GM23338 (cell line): ENCODE data around the gene E2F6. TPM values are rescaled to one million over a fixed set of nuclear protein-coding genes. Genes with fewer than 3 reads are reported as not detected.

Experiments
- ATAC-seq: fragments of 200-7000 bp; cut with Tn5 transposase; 3 replicates; pipeline ENCODE4 v1.9.1; 2020
- DNase-seq: peaks from one replicate; pipeline ENCODE4 v3.0.0-alpha.2; 2015; ENCODE audit warnings: low spot score
- H2AFZ ChIP-seq: fragments of 200-600 bp; sonication (generic); 2 replicates; pipeline ENCODE4 v1.8.0; 2016; ENCODE audit warnings: antibody characterized with exemption, mild to moderate bottlenecking, moderate library complexity
- H3F3A ChIP-seq: fragments of 200-600 bp; sonication (generic); replicated peaks from 2 replicates; pipeline ENCODE4 v1.8.0; 2017; ENCODE audit warnings: antibody characterized with exemption, mixed run types, low read depth
- H3K27ac ChIP-seq: fragments of 200-600 bp; sonication (generic); 2 replicates; pipeline ENCODE4 v1.6.1; 2016; ENCODE audit warnings: low read depth
- H3K27me3 ChIP-seq: fragments of 200-600 bp; sonication (generic); 2 replicates; pipeline ENCODE4 v1.8.0; 2016; ENCODE audit warnings: mild to moderate bottlenecking, mixed run types, moderate library complexity; ENCODE audit not compliant: insufficient read depth
- H3K36me3 ChIP-seq: fragments of 200-600 bp; sonication (generic); 2 replicates; pipeline ENCODE4 v1.8.0; 2016; ENCODE audit warnings: mild to moderate bottlenecking; ENCODE audit not compliant: insufficient read depth
- H3K4me1 ChIP-seq: fragments of 200-600 bp; sonication (generic); 2 replicates; pipeline ENCODE4 v1.8.0; 2016; ENCODE audit warnings: mild to moderate bottlenecking, moderate library complexity; ENCODE audit not compliant: insufficient read depth
- H3K4me2 ChIP-seq: fragments of 200-600 bp; sonication (generic); 2 replicates; pipeline ENCODE4 v1.7.1; 2017; ENCODE audit warnings: mixed run types
- H3K4me3 ChIP-seq: fragments of 200-600 bp; sonication (generic); 2 replicates; pipeline ENCODE4 v1.6.1; 2016; ENCODE audit warnings: mixed run types
- H3K79me2 ChIP-seq: fragments of 200-600 bp; sonication (generic); replicated peaks from 2 replicates; pipeline ENCODE4 v1.8.0; 2017; ENCODE audit warnings: mild to moderate bottlenecking; ENCODE audit not compliant: insufficient read depth
- H3K9me2 ChIP-seq: fragments of 200-600 bp; sonication (generic); 2 replicates; pipeline ENCODE4 v1.8.0; 2017; ENCODE audit not compliant: insufficient read depth
- H4K20me1 ChIP-seq: fragments of 200-600 bp; sonication (generic); replicated peaks from 2 replicates; pipeline ENCODE4 v1.8.0; 2017; ENCODE audit warnings: mild to moderate bottlenecking; ENCODE audit not compliant: insufficient read depth
- H3K27ac Mint-ChIP-seq: 2 replicates; pipeline ENCODE4 v1.8.0; 2020; ENCODE audit warnings: inconsistent platforms, mild to moderate bottlenecking, moderate library complexity, mixed read lengths
- H3K27me3 Mint-ChIP-seq: 3 replicates; pipeline ENCODE4 v1.8.0; 2022; ENCODE audit warnings: low read depth, mild to moderate bottlenecking, moderate library complexity, mixed read lengths, inconsistent platforms; ENCODE audit not compliant: insufficient read depth, poor library complexity
- H3K36me3 Mint-ChIP-seq: 3 replicates; pipeline ENCODE4 v1.8.0; 2021; ENCODE audit warnings: low read depth, mild to moderate bottlenecking, inconsistent platforms, moderate library complexity, mixed read lengths
- H3K4me1 Mint-ChIP-seq: 3 replicates; pipeline ENCODE4 v1.8.0; 2020; ENCODE audit warnings: mild to moderate bottlenecking, inconsistent platforms, mixed read lengths
- H3K4me3 Mint-ChIP-seq: 3 replicates; pipeline ENCODE4 v1.8.0; 2021; ENCODE audit warnings: moderate library complexity, mild to moderate bottlenecking, inconsistent platforms, mixed read lengths
- H3K9me3 Mint-ChIP-seq: 3 replicates; pipeline ENCODE4 v1.8.0; 2020; ENCODE audit warnings: moderate library complexity, mild to moderate bottlenecking, inconsistent platforms, mixed read lengths
- CREB1 ChIP-seq: fragments of 250-450 bp; sonication (Bioruptor Pico); IDR thresholded peaks from 2 replicates; pipeline ENCODE4 v1.5.0; 2020; ENCODE audit warnings: low read depth, mild to moderate bottlenecking, moderate library complexity
- EZH2 ChIP-seq: fragments of 200-600 bp; sonication (generic); IDR thresholded peaks from one replicate; pipeline ENCODE4 v1.8.0; 2017; ENCODE audit warnings: antibody characterized with exemption, mild to moderate bottlenecking, low read depth; ENCODE audit not compliant: unreplicated experiment
- EZH2phosphoT487 ChIP-seq: fragments of 200-600 bp; sonication (generic); IDR thresholded peaks from one replicate; pipeline ENCODE4 v1.8.1; 2018; ENCODE audit warnings: antibody characterized with exemption; ENCODE audit not compliant: unreplicated experiment
- NANOG ChIP-seq: IDR thresholded peaks from 2 replicates; pipeline ENCODE4 v1.6.1; 2016; ENCODE audit warnings: antibody characterized with exemption, borderline replicate concordance
- POLR2AphosphoS5 ChIP-seq: IDR thresholded peaks from 2 replicates; pipeline ENCODE4 v1.6.1; 2016; ENCODE audit warnings: antibody characterized with exemption, low read depth
- STAT1 ChIP-seq: IDR thresholded peaks from one replicate; pipeline ENCODE4 v1.6.1; 2016; ENCODE audit warnings: antibody characterized with exemption; ENCODE audit not compliant: unreplicated experiment
- ZNF114 ChIP-seq: fragments of 250-450 bp; sonication (Bioruptor Pico); IDR thresholded peaks from 2 replicates; pipeline ENCODE4 v1.5.0; 2020; ENCODE audit warnings: mild to moderate bottlenecking, moderate library complexity
- ZNF331 ChIP-seq: fragments of 250-450 bp; sonication (Bioruptor Pico); IDR thresholded peaks from 2 replicates; pipeline ENCODE4 v1.5.0; 2020; ENCODE audit warnings: low read depth, mild to moderate bottlenecking, moderate library complexity
- polyA plus RNA-seq: library from polyadenylated mRNA; unstranded; fragments of >200 nt; fragmentation: Nextera tagmentation; extraction: Ambion mirVana; gene quantifications from 2 replicates; pipeline ENCODE4 v1.2.1, GENCODE V29; 2016
- total RNA-seq: library from RNA; depleted of rRNA; stranded (reverse); fragments of >200 nt; shearing (Covaris generic); gene quantifications from 2 replicates; pipeline ENCODE4 v1.2.3, GENCODE V29; 2014
- TF ChIP-seq, protein P1 (sequence below), 2 experiments: fragments of 200-600 bp in 1 of 2; sonication (generic) in 1 of 2; conservative IDR thresholded peaks; 2 replicates each; pipeline versions ENCODE4 v1.5.1 to v1.6.1; 2016 to 2017; ENCODE audit warnings: antibody characterized with exemption in 2 of 2, low read depth in 2 of 2, mild to moderate bottlenecking in 2 of 2, moderate library complexity in 1 of 2
- TF ChIP-seq, protein P2 (sequence below): fragments of 250-450 bp; sonication (Bioruptor Pico); IDR thresholded peaks from 2 replicates; pipeline ENCODE4 v1.5.0; 2020; ENCODE audit warnings: mild to moderate bottlenecking, moderate library complexity
- TF ChIP-seq, protein P3 (sequence below): IDR thresholded peaks from 2 replicates; pipeline ENCODE4 v1.6.1; 2016; ENCODE audit warnings: antibody characterized with exemption
- TF ChIP-seq, protein P4 (sequence below): IDR thresholded peaks from one replicate; pipeline ENCODE4 v1.6.1; 2018; ENCODE audit warnings: antibody characterized with exemption; ENCODE audit not compliant: unreplicated experiment

Gene E2F6
- total and polyA plus RNA-seq, 2 experiments from 2014 or later = 16.9 to 20.7 TPM

DNA sequence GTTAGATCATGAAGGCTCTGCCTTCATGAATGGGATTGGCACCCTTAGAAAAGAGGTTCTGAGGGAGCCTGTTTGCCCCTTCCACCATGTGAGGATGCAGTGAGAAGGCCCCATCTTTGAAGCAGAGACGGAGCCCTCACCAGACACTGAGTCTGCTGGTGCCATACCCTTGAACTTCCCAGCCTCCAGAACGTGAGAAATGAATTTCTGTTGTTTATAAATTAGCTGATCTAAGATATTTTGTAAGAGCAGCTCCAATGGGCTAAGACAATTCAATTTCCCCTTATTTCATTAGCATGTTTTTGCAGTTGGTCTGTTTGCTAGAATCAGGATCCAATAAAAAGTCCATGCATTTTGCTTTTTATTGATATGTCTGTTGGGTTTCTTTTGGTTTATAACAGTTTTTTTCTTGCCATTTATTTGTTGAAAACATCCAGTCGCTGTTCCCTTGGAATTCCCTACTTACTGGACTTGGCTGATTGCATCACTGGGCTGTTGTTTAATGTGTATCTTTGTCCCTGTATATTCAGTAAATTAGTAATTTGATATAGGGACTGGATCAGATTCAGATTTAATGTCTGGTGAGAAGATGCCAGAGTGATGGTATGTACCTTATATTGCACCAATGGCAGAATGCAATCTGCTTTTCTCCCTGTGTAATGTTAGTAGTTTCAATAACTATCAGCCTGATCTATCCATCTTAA, 43.8 kb upstream of the E2F6 start:
- Histone ChIP-seq H4K20me1 (peaks cover 3% of the 10 kb centered on the region; the same call in 1 of the 2 replicates), H3K27me3 (no peaks in the 10 kb centered on the region), H3K4me1 (peaks cover 27% of the 10 kb centered on the region), H3K9me2 (peaks cover 7% of the 10 kb centered on the region; the same call in 1 of the 2 replicates), H2AFZ (no peak overlapping the region), H3K4me3 (no peak overlapping the region), H3K79me2 (peaks cover 72% of the 10 kb centered on the region), H3K27ac (no peak overlapping the region), H3F3A (no peaks in the 10 kb centered on the region), H3K36me3 (no peaks in the 10 kb centered on the region), H3K4me2 (no peak overlapping the region)
- TF ChIP-seq ZNF114 (CRISPR knock-in tag) (no peak), POLR2AphosphoS5 (no peak), CREB1 (CRISPR knock-in tag) (no peak), NANOG (no peak), EZH2phosphoT487 (no peak), STAT1 (no peak), EZH2 (no peak), ZNF331 (no peak)
- TF ChIP-seq, protein P1, sequence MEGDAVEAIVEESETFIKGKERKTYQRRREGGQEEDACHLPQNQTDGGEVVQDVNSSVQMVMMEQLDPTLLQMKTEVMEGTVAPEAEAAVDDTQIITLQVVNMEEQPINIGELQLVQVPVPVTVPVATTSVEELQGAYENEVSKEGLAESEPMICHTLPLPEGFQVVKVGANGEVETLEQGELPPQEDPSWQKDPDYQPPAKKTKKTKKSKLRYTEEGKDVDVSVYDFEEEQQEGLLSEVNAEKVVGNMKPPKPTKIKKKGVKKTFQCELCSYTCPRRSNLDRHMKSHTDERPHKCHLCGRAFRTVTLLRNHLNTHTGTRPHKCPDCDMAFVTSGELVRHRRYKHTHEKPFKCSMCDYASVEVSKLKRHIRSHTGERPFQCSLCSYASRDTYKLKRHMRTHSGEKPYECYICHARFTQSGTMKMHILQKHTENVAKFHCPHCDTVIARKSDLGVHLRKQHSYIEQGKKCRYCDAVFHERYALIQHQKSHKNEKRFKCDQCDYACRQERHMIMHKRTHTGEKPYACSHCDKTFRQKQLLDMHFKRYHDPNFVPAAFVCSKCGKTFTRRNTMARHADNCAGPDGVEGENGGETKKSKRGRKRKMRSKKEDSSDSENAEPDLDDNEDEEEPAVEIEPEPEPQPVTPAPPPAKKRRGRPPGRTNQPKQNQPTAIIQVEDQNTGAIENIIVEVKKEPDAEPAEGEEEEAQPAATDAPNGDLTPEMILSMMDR (conservative IDR thresholded peaks at IDR 0.05; ENCODE audit: low read depth in 2 of 2) = no peak
- TF ChIP-seq, protein P2, sequence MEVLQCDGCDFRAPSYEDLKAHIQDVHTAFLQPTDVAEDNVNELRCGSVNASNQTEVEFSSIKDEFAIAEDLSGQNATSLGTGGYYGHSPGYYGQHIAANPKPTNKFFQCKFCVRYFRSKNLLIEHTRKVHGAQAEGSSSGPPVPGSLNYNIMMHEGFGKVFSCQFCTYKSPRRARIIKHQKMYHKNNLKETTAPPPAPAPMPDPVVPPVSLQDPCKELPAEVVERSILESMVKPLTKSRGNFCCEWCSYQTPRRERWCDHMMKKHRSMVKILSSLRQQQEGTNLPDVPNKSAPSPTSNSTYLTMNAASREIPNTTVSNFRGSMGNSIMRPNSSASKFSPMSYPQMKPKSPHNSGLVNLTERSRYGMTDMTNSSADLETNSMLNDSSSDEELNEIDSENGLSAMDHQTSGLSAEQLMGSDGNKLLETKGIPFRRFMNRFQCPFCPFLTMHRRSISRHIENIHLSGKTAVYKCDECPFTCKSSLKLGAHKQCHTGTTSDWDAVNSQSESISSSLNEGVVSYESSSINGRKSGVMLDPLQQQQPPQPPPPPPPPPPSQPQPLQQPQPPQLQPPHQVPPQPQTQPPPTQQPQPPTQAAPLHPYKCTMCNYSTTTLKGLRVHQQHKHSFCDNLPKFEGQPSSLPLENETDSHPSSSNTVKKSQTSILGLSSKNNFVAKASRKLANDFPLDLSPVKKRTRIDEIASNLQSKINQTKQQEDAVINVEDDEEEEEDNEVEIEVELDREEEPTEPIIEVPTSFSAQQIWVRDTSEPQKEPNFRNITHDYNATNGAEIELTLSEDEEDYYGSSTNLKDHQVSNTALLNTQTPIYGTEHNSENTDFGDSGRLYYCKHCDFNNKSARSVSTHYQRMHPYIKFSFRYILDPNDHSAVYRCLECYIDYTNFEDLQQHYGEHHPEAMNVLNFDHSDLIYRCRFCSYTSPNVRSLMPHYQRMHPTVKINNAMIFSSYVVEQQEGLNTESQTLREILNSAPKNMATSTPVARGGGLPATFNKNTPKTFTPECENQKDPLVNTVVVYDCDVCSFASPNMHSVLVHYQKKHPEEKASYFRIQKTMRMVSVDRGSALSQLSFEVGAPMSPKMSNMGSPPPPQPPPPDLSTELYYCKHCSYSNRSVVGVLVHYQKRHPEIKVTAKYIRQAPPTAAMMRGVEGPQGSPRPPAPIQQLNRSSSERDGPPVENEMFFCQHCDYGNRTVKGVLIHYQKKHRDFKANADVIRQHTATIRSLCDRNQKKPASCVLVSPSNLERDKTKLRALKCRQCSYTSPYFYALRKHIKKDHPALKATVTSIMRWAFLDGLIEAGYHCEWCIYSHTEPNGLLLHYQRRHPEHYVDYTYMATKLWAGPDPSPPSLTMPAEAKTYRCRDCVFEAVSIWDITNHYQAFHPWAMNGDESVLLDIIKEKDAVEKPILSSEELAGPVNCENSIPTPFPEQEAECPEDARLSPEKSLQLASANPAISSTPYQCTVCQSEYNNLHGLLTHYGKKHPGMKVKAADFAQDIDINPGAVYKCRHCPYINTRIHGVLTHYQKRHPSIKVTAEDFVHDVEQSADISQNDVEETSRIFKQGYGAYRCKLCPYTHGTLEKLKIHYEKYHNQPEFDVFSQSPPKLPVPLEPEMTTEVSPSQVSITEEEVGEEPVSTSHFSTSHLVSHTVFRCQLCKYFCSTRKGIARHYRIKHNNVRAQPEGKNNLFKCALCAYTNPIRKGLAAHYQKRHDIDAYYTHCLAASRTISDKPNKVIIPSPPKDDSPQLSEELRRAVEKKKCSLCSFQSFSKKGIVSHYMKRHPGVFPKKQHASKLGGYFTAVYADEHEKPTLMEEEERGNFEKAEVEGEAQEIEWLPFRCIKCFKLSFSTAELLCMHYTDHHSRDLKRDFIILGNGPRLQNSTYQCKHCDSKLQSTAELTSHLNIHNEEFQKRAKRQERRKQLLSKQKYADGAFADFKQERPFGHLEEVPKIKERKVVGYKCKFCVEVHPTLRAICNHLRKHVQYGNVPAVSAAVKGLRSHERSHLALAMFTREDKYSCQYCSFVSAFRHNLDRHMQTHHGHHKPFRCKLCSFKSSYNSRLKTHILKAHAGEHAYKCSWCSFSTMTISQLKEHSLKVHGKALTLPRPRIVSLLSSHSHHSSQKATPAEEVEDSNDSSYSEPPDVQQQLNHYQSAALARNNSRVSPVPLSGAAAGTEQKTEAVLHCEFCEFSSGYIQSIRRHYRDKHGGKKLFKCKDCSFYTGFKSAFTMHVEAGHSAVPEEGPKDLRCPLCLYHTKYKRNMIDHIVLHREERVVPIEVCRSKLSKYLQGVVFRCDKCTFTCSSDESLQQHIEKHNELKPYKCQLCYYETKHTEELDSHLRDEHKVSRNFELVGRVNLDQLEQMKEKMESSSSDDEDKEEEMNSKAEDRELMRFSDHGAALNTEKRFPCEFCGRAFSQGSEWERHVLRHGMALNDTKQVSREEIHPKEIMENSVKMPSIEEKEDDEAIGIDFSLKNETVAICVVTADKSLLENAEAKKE (CRISPR knock-in tag) = no peak
- TF ChIP-seq, protein P3, sequence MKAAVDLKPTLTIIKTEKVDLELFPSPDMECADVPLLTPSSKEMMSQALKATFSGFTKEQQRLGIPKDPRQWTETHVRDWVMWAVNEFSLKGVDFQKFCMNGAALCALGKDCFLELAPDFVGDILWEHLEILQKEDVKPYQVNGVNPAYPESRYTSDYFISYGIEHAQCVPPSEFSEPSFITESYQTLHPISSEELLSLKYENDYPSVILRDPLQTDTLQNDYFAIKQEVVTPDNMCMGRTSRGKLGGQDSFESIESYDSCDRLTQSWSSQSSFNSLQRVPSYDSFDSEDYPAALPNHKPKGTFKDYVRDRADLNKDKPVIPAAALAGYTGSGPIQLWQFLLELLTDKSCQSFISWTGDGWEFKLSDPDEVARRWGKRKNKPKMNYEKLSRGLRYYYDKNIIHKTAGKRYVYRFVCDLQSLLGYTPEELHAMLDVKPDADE = no peak
- TF ChIP-seq, protein P4, sequence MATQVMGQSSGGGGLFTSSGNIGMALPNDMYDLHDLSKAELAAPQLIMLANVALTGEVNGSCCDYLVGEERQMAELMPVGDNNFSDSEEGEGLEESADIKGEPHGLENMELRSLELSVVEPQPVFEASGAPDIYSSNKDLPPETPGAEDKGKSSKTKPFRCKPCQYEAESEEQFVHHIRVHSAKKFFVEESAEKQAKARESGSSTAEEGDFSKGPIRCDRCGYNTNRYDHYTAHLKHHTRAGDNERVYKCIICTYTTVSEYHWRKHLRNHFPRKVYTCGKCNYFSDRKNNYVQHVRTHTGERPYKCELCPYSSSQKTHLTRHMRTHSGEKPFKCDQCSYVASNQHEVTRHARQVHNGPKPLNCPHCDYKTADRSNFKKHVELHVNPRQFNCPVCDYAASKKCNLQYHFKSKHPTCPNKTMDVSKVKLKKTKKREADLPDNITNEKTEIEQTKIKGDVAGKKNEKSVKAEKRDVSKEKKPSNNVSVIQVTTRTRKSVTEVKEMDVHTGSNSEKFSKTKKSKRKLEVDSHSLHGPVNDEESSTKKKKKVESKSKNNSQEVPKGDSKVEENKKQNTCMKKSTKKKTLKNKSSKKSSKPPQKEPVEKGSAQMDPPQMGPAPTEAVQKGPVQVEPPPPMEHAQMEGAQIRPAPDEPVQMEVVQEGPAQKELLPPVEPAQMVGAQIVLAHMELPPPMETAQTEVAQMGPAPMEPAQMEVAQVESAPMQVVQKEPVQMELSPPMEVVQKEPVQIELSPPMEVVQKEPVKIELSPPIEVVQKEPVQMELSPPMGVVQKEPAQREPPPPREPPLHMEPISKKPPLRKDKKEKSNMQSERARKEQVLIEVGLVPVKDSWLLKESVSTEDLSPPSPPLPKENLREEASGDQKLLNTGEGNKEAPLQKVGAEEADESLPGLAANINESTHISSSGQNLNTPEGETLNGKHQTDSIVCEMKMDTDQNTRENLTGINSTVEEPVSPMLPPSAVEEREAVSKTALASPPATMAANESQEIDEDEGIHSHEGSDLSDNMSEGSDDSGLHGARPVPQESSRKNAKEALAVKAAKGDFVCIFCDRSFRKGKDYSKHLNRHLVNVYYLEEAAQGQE = no peak
- ATAC-seq (no peak), DNase-seq (no peak)
- no peaks in the 10 kb centered on the region for H3K9me3 Mint-ChIP-seq
- peaks cover 25% of the 10 kb centered on the region for H3K4me1 Mint-ChIP-seq
- H3K4me3 Mint-ChIP-seq = no peak overlapping the region
- no peak overlapping the region for H3K27ac Mint-ChIP-seq
- H3K27me3 Mint-ChIP-seq = peaks cover 3% of the 10 kb centered on the region
- H3K36me3 Mint-ChIP-seq = peaks cover 3% of the 10 kb centered on the region; the same call in 2 of the 3 replicates
